GM19452 (cell line): ENCODE measurements around the gene UGT1A6.
"Not testable (repeated sequence)": the region's sequence is repeated elsewhere in the genome, so short reads cannot be mapped to it uniquely, and the experiment has no call there.

Experiments used
- ATAC-seq: cut with Tn5 transposase; IDR thresholded peaks from one replicate; pipeline ENCODE4 v1.9.1; 2021; ENCODE audit not compliant: unreplicated experiment

Gene UGT1A6

DNA sequence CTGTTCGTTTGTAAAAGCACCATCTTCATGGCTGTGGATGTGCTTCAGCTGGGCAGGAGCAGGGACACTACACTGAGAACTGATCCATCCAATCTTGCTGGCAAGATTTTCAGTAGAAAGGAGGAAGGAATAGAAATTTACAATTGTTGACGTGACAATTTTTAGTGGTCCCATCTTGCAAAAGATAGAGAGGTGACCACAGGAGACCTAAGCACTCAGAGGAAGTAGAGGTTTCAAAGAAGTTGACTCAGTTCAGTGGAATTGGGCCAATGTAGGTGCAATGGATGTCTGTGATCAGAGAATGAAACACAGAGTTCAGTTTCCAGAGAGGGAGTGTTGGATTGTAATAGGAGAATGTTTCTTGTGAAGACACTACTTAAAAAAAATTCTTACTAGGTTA is 21.4 kb downstream of the UGT1A6 start:
- no peak for ATAC-seq

DNA sequence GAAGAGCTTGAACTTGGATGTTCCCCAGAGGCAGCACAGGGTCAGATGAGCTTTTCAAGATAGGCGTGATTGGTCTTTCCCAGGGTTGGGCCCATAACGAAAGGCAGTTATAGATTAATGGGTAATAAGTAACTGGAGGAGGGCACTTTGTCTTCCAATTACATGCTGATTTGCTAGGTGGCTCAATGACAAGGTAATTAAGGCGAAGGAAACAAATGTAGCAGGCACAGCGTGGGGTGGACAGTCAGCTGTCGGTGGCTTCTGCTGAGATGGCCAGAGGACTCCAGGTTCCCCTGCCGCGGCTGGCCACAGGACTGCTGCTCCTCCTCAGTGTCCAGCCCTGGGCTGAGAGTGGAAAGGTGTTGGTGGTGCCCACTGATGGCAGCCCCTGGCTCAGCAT is 25.9 kb downstream of the UGT1A6 start, which contains the start of gene UGT1A4:
UGT1A4 (plus strand) TSS at position 185 of the 400 bp plus-strand sequence; CDS start at position 270, 85 bp downstream.
- ATAC-seq: no peak

DNA sequence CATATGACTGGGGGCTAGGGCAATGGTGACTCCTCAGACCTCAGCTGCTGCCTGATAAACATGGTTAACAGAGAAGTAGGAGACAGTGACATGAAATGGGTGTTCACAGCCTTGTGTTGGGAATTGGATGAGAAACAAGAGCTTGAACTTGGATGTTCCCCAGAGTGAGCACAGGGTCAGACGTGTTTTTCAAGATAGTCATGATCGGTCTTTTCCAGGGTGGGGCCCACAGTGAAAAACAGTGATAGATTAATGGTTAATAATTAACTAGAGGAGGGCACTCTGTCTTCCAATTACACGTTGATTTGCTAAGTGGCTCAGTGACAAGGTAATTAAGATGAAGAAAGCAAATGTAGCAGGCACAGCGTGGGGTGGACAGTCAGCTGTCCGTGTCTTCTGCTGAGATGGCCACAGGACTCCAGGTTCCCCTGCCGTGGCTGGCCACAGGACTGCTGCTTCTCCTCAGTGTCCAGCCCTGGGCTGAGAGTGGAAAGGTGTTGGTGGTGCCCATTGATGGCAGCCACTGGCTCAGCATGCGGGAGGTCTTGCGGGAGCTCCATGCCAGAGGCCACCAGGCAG is 36.1 kb downstream of the UGT1A6 start, which contains the start of gene UGT1A3:
UGT1A3 (plus strand) TSS at position 320 of the 579 bp plus-strand sequence; CDS start at position 405, 85 bp downstream.
- no peak for ATAC-seq

DNA sequence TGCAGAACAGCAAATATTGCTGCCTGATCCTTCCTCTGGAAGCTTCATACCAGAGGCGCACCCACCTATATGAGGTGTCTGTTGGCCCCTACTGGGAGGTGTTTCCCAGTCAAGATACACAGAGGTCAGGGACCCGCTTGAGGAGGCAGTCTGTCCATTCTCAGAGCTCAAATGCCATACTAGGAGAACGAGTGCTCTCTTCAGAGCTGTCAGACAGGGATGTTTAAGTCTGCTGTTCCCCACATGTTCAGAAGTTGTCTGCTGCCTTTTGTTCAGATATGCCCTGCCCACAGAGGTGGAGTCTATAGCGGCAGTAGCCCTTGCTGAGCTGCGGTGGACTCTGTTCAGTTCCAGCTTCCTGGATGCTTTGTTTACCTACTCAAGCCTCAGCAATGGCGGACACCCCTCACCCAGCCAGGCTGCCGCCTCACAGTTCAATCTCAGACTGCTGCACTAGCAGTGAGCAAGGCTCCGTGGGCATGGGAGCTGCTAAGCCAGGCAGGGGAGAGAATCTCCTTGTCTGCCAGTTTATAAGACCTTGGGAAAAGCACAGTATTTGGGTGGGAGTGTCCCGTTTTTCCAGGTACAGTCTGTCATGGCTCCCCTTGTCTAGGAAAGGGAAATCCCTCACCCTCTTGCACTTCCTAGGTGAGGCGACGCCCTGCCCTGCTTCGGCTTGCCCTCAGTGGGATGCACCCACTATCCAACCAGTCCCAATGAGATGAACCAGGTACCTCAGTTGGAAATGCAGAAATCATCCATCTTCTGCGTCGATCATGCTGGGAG is 44.4 kb downstream of the UGT1A6 start:
- ATAC-seq: not testable (repeated sequence)

DNA sequence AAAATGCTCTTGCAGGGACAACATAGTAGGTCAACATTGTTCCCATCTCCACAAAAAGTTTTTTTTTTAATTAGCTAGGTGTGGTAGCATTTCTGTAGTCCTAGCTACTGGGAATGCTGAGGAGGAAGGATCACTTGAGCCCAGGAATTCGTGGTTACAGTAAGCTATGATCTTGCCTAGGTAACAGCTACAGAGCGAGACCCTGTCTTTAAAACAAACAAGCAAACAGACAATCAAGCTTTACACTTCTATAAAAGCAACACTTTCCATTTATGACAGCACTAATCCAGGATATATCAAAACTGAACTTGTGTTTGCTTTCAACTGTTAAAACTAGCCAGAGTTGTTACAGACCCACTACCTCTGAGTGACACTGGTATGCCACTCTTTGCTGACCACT is 48.2 kb downstream of the UGT1A6 start:
- no peak for ATAC-seq

DNA sequence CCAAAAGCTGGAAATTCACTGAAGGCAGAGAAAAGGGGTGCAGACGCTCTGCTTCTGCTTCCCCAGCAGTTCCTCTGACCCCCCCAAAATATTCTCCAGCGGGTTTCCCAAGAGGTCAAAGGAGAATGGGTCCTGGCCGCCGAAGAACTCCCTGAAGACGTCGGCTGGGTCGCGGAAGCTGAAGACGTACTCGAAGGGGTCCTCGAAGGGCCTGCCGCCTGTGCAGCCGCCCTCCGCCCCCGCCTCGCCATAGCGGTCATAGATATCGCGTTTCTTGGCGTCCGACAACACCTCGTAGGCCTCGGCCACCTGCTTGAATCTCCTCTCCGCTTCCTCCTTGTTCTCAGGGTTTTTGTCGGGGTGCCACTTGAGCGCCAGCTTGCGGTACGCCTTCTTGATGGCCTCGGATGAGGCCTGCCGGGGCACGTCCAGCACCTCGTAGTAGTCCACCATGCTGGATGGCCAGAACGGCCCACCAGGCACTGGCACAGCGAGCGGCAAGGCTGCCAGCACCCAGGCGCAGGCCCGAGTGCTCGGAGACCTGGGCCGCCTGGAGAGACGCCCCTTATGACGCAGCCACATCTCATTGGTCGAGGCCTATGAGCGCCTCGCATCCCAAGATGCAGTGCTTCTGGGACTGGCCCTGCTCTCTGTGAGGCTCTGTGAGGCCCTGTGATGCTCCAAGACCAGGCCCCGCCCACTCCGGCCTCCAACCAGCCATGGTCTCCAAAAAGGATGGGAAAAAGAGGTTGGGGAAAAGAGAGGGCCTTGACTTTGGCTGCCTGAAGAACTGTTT is 51.0 kb downstream of the UGT1A6 start:
- ATAC-seq: no peak

DNA sequence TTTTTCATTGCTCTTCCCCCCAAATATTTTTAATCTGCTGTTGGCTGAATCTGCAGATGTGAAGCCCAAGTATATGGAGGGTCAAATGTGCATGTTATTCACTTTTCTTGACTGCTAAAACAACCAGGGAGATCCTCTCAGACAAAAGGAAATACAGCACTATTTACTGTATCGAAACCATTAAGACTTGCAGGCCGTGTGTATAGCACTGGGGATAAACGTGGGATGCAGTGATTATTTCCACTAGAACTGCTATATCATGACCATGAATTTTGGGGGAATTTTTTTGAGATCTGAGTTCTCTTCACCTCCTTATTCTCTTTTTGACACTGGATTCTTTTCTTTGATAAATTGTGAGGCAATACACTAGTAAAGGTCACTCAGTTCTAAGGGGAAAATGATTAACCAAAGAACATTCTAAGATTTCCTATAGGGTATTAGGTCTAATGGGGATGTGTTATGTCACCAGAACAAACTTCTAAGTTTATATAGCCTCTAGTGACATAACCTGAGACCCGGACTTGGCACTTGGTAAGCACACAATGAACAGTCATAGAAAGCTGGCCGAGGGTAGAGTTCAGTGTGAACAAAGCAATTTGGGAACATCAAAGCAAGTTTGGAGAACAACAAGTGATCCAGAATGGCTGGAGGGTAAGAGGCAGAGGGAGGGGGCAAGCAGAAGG is 52.5 kb downstream of the UGT1A6 start:
- no peak for ATAC-seq

DNA sequence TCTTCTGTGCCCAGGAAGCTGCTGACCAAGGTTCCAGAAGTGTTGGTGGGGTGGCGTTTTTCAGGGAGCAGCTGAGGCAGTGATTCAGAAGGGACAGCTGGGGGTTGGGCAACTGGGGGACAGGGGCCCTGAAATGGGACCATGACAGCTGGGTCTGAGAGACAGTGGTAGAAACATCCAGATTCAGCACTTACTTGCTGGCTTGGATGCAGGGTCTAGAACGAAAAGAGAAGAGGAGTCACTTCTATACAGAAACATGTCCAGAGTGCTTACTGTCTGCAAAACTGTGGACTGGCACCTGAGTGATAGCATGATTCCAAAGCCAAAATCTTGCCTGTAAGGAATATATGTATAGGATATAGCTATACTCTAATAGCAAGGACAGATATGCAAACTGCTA is 53.1 kb downstream of the UGT1A6 start:
- not testable (repeated sequence) for ATAC-seq

DNA sequence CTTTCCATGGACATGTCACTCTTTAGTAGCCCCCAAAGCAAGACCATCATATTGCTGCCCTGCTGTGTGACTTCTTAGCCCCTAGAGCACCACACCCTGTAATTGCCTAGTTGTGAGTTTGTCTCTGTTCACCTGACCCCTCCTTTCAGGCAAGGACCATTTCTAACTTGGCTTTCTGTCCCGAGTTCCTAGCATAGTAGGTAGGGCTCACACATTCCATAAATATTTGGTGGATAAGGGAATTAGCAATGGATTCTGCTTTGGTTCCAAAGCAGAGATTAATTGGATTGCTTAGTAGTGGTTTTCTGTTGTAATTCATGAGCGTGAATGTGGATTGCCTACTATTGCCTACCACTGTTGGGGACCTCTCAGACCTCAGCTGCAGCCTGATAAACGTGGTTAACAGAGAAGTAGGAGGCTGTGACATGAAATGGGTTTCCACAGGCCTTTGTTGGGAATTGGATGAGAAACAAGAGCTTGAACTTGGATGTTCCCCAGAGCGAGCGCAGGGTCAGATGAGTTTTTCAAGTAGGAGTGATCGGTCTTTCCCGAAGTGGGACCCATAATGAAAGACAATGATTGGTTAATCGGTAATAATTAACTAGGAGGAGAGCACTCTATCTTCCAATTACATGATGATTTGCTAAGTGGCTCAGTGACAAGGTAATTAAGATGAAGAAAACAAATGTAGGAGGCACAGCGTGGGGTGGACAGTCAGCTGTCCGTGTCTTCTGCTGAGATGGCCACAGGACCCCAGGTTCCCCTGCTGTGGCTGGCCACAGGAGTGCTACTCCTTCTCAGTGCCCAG is 54.0 kb downstream of the UGT1A6 start:
- ATAC-seq: no peak

DNA sequence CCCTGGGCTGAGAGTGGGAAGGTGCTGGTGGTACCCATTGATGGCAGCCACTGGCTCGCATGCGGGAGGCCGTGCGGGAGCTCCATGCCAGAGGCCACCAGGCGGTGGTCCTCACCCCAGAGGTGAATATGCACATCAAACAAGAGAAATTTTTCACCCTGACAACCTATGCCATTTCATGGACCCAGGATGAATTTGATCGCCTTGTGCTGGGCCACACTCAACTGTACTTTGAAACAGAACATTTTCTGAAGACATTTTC is 54.5 kb downstream of the UGT1A6 start:
- no peak for ATAC-seq

DNA sequence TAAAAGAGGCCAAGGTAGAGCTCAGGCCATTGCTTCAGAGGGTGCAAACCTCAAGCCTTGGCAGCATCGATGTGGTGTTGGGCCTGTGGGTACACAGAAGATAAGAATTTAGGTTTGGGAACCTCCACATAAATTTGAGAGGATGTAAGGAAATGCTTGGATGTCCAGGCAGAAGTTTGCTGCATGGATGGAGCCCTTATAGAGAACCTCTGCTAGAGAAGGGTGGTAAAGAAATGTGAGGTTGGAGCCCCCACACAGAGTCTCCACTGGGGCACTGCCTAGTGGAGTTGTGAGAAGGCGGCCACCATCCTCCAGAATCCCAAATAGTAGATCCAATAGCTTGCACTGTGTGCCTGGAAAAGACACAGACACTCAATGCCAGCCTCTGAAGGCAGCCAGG is 58.0 kb downstream of the UGT1A6 start:
- not testable (repeated sequence) for ATAC-seq

DNA sequence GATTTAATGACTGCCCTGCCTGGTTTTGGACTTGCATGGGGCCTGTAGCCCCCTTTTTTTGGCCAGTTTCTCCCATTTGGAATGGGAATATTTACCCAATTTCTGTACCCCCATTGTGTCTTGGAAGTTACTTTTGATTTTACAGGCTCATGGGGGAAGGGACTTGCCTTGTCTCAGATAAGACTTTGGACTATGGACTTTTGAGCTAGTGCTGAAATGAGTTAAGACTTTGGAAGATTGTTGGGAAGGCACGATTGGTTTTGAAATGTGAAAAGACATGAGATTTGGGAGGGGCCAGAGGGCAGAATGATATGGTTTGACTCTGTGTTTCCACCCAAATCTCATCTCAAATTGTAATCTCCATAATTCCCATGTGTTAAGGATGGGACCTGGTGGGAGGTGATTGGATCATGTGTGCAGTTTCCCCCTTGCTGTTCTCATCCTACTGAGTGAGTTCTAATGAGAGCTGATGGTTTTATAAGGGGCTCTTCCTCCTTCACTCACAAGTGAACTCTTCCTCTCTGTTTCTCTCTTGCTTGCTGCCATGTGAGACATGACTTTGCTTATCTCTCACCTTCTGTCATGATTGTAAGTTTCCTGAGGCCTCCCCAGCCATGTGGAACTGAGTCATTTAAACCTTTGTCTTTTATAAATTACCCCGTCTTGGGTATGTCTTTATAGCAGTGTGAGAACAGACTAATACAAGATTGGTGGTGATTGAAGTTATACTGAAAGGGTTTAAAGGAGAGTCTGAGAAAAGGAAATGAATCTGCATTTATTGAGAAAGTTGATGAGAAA is 58.7 kb downstream of the UGT1A6 start:
- not testable (repeated sequence) for ATAC-seq

DNA sequence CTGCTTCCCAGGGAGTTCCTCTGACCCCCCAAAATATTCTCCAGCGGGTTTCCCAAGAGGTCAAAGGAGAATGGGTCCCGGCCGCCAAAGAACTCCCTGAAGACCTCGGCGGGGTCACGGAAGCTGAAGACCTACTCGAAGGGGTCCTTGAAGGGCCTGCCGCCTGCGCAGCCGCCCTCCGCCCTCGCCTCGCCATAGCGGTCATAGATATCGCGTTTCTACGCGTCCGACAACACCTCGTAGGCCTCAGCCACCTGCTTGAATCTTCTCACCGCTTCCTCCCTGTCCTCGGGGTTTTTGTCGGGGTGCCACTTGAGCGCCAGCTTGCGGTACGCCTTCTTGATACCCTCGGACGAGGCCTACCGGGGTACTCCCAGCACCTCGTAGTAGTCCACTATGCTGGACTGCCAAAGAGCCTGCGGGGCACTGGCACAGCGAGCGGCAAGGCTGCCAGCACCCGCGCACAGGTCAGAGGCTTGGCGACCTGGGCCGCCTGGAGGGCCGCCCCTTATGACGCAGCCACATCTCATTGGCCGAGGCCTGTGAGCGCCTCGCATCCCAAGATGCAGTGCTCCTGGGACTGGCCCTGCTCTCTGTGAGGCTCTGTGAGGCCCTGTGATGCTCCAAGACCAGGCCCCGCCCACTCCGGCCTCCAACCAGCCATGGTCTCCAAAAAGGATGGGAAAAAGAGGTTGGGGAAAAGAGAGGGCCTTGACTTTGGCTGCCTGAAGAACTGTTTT is 62.4 kb downstream of the UGT1A6 start:
- ATAC-seq: no peak

DNA sequence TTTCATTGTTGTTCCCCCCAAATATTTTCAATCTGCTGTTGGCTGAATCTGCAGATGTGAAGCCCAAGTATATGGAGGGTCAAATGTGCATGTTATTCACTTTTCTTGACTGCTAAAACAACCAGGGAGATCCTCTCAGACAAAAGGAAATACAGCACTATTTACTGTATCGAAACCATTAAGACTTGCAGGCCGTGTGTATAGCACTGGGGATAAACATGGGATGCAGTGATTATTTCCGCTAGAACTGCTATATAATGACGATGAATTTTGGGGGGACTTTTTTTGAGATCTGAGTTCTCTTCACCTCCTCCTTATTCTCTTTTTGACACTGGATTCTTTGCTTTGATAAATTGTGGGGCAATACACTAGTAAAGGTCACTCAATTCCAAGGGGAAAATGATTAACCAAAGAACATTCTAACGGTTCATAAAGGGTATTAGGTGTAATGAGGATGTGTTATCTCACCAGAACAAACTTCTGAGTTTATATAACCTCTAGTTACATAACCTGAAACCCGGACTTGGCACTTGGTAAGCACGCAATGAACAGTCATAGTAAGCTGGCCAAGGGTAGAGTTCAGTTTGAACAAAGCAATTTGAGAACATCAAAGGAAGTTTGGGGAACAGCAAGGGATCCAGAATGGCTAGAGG is 63.9 kb downstream of the UGT1A6 start:
- ATAC-seq: no peak

DNA sequence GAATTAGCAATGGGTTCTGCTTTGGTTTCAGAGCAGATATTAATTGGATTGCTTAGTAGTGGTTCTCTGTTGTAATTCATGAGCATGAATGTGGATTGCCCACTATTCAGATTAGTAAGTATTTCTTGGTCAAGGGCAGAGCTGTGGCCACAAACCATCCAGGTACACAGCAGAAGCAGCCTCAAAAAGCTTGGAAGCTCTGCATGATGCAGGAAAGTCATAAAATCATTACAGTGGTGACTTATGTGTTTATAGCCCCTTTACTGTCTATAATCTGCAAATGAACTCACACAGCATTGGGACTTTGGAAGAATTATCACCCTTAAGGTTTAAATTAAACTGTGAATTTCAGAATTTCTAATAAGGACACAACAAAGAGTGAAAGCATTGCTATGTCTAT is 65.5 kb downstream of the UGT1A6 start:
- ATAC-seq: no peak

DNA sequence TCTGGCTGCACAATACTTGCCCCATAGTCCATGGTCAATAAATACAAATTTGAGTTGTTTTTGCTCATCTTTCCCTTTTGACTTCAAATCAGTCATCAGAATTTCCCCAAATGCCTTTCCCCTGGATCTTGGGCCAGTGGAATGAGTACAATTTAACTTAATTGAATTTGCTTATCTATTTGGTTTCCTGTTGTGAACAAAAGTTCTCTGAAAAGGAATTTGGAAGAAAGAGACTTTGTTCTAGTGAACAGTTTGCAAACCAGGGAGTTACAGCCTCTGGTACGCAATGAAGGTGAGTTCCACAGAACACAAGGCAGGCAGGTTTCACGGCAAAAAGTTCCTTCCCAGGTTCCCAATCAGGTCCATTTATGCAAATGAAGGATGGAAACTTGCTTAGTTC is 66.2 kb downstream of the UGT1A6 start:
- no peak for ATAC-seq

DNA sequence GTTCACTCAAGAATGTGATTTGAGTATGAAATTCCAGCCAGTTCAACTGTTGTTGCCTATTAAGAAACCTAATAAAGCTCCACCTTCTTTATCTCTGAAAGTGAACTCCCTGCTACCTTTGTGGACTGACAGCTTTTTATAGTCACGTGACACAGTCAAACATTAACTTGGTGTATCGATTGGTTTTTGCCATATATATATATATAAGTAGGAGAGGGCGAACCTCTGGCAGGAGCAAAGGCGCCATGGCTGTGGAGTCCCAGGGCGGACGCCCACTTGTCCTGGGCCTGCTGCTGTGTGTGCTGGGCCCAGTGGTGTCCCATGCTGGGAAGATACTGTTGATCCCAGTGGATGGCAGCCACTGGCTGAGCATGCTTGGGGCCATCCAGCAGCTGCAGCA is 67.4 kb downstream of the UGT1A6 start, which contains the start of gene UGT1A1:
UGT1A1 (plus strand) TSS at position 228 of the 400 bp plus-strand sequence; CDS start at position 246, 18 bp downstream.
- no peak for ATAC-seq

DNA sequence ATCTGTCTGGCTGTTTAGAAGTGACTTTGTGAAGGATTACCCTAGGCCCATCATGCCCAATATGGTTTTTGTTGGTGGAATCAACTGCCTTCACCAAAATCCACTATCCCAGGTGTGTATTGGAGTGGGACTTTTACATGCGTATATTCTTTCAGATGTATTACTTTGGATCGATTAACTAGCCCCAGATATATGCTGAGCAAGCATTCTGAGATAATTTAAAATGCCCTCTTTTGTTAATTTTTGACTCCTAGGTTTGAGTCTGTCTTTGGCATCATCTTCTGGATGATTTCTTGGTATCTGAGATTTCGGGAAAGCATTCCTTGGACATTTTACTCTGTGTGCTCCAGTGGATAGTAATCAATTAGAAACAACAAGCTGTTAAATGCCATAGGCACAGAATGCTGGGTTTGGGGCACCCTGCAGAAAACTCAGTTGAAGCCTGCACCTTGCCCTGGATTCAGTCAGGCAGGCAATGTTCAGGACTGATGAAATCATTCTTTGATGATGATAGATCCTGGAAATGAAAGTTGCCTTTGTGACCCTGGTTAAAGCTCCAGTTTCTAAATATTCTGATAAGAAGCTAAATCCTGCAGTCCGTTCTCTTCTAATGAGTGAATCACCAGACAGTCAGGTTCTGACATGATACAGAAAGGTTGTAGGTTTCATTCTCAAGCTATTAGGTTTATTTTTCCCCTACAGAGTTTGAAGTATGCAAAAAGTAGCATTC is 68.5 kb downstream of the UGT1A6 start:
- no peak for ATAC-seq
